SKM-1 treated with dmso at 0.1 percent for 144 hours (cell line): ENCODE measurements around the gene PCAT7.

Experiments used
- DNase-seq: peaks from one replicate; lab custom pipeline; 2025; ENCODE audit not compliant: unreplicated experiment; lab: John Stamatoyannopoulos, UW

The PCAT7 gene

GRCh38 chr9:94602666-94603065 lies 47.8 kb downstream of the PCAT7 start:
- no peak for DNase-seq

GRCh38 chr9:94603259-94604160 lies 48.6 kb downstream of the PCAT7 start:
- DNase-seq: no peak

- DNase-seq: no peak
These were observed 52.0 kb downstream of the PCAT7 start for GRCh38 chr9:94606646-94607422.

GRCh38 chr9:94607423-94607691 lies 52.5 kb downstream of the PCAT7 start:
- no peak for DNase-seq

GRCh38 chr9:94610181-94610606 lies 55.3 kb downstream of the PCAT7 start:
- DNase-seq: no peak

- DNase-seq: no peak
These were observed 56.8 kb downstream of the PCAT7 start for GRCh38 chr9:94611638-94612068.

- DNase-seq: no peak
These were observed 57.2 kb downstream of the PCAT7 start for GRCh38 chr9:94612071-94612470.

- no peak for DNase-seq
These were observed 58.1 kb downstream of the PCAT7 start for GRCh38 chr9:94613003-94613402.

GRCh38 chr9:94619026-94619425 lies 64.1 kb downstream of the PCAT7 start:
- no peak for DNase-seq
